Liver (tissue), 9 donors: ENCODE results near the gene RPTOR. TPM values are rescaled to one million over a fixed set of nuclear protein-coding genes. Genes with fewer than 3 reads are reported as not detected.

ENCODE experiments used
- DNase-seq: peaks from one replicate; pipeline ENCODE4 v3.0.0-alpha.2; 2017; ENCODE audit warnings: low spot score
- H3K27ac ChIP-seq, 2 donors: one replicate each; pipeline ENCODE4 v1.7.0; 2013; ENCODE audit warnings: inconsistent platforms in 2 of 2, low read length in 2 of 2, control low read depth in 1 of 2, low read depth in 1 of 2, mild to moderate bottlenecking in 1 of 2
- H3K27me3 ChIP-seq, 4 donors: one replicate each; pipeline versions ENCODE4 v1.6.1 to v1.7.0; 2013; ENCODE audit warnings: low read length in 3 of 4, inconsistent platforms in 1 of 4, mild to moderate bottlenecking in 1 of 4, moderate library complexity in 1 of 4; ENCODE audit not compliant: control insufficient read depth in 4 of 4, insufficient read depth in 4 of 4
- H3K36me3 ChIP-seq, 4 donors: one replicate each; pipeline versions ENCODE4 v1.6.1 to v1.7.0; 2013; ENCODE audit warnings: low read length in 3 of 4, mild to moderate bottlenecking in 3 of 4, low read depth in 1 of 4, moderate library complexity in 1 of 4; ENCODE audit not compliant: control insufficient read depth in 4 of 4, insufficient read depth in 3 of 4
- H3K4me1 ChIP-seq, 4 donors: one replicate each; pipeline versions ENCODE4 v1.6.1 to v1.7.0; 2013; ENCODE audit warnings: low read length in 3 of 4, mild to moderate bottlenecking in 3 of 4, moderate library complexity in 1 of 4; ENCODE audit not compliant: control insufficient read depth in 4 of 4, insufficient read depth in 4 of 4
- H3K4me3 ChIP-seq, 3 donors: one replicate each; pipeline versions ENCODE4 v1.6.1 to v1.7.0; 2013; ENCODE audit warnings: low read length in 3 of 3, control low read depth in 1 of 3, low read depth in 1 of 3, mild to moderate bottlenecking in 1 of 3
- H3K9ac ChIP-seq, 2 donors: one replicate each; pipeline ENCODE4 v1.7.0; 2013; ENCODE audit warnings: low read length in 2 of 2, mild to moderate bottlenecking in 2 of 2, moderate library complexity in 2 of 2, control low read depth in 1 of 2, low read depth in 1 of 2
- H3K9me3 ChIP-seq, 4 donors: one replicate each; pipeline versions ENCODE4 v1.6.1 to v1.7.0; 2013; ENCODE audit warnings: low read length in 3 of 4; ENCODE audit not compliant: control insufficient read depth in 4 of 4
- EGR1 ChIP-seq, 2 donors: IDR thresholded peaks; 2 replicates each; pipeline ENCODE4 v1.6.1; 2016 to 2018; ENCODE audit warnings: antibody characterized with exemption in 2 of 2, low read depth in 2 of 2
- FOXA1 ChIP-seq: IDR thresholded peaks from 2 replicates; pipeline ENCODE4 v1.6.1; 2016; ENCODE audit warnings: antibody characterized with exemption
- FOXA2 ChIP-seq: IDR thresholded peaks from 2 replicates; pipeline ENCODE4 v1.6.1; 2016; ENCODE audit warnings: antibody characterized with exemption
- GABPA ChIP-seq, 2 donors: IDR thresholded peaks in 1 of 2; conservative IDR thresholded peaks in 1 of 2; 2 replicates each; pipeline ENCODE4 v1.6.1; 2016; ENCODE audit warnings: antibody characterized with exemption in 2 of 2, mild to moderate bottlenecking in 1 of 2, moderate library complexity in 1 of 2
- JUND ChIP-seq, 2 donors: IDR thresholded peaks; 2 replicates each; pipeline ENCODE4 v1.6.1; 2016; ENCODE audit warnings: antibody characterized with exemption in 2 of 2
- NR2F2 ChIP-seq: IDR thresholded peaks from 2 replicates; pipeline ENCODE4 v1.6.1; 2016; ENCODE audit warnings: antibody characterized with exemption
- RAD21 ChIP-seq, 2 donors: IDR thresholded peaks; 2 replicates each; pipeline ENCODE4 v1.6.1; 2016; ENCODE audit warnings: antibody characterized with exemption in 2 of 2, mild to moderate bottlenecking in 2 of 2
- RXRA ChIP-seq, 2 donors: IDR thresholded peaks; 2 replicates each; pipeline ENCODE4 v1.6.1; 2017 to 2018; ENCODE audit warnings: antibody characterized with exemption in 2 of 2, mild to moderate bottlenecking in 1 of 2
- SP1 ChIP-seq: IDR thresholded peaks from 2 replicates; pipeline ENCODE4 v1.6.1; 2018; ENCODE audit warnings: antibody characterized with exemption, mild to moderate bottlenecking
- TAF1 ChIP-seq: conservative IDR thresholded peaks from 2 replicates; pipeline ENCODE4 v1.6.1; 2016; ENCODE audit warnings: antibody characterized with exemption, mild to moderate bottlenecking
- YY1 ChIP-seq: IDR thresholded peaks from 2 replicates; pipeline ENCODE4 v1.6.1; 2016; ENCODE audit warnings: antibody characterized with exemption, mild to moderate bottlenecking
- WGBS: extraction: QIAGEN DNeasy Blood & Tissue Kit; methylation state at CpG from one replicate; pipeline ENCODE4 v1.1.7; 2013; 5-methylcytosine and 5-hydroxymethylcytosine counted together
- polyA plus RNA-seq, 2 donors: library from polyadenylated mRNA; stranded (reverse) in 1 of 2; unstranded in 1 of 2; fragments of 200-250 nt in 1 of 2; fragments of >200 nt in 1 of 2; fragmentation: Nextera tagmentation in 1 of 2; extraction: Ambion mirVana in 1 of 2; gene quantifications; one replicate each; pipeline versions ENCODE4 v1.2.1 to v1.2.3, GENCODE V29; 2013 to 2015
- total RNA-seq, 2 donors: library from RNA; depleted of rRNA; stranded (reverse); fragments of >200 nt; gene quantifications; one replicate each; pipeline ENCODE4 v1.2.3, GENCODE V29; 2014
- TF ChIP-seq, protein P1 (sequence below): IDR thresholded peaks from 2 replicates; pipeline ENCODE4 v1.6.1; 2016; ENCODE audit warnings: antibody characterized with exemption
- TF ChIP-seq, protein P2 (sequence below): IDR thresholded peaks from 2 replicates; pipeline ENCODE4 v1.6.1; 2016; ENCODE audit warnings: antibody characterized with exemption, mild to moderate bottlenecking
- TF ChIP-seq, protein P3 (sequence below): IDR thresholded peaks from 2 replicates; pipeline ENCODE4 v1.6.1; 2016; ENCODE audit warnings: antibody characterized with exemption
- donor health status: healthy.
- donor health status: healthy.
- donor health status: healthy.
- donor health status: healthy.
- donor health status: healthy.

Gene RPTOR
- total and polyA plus RNA-seq, 4 donors = 4.8 to 25.4 (median 11.6) TPM

DNA sequence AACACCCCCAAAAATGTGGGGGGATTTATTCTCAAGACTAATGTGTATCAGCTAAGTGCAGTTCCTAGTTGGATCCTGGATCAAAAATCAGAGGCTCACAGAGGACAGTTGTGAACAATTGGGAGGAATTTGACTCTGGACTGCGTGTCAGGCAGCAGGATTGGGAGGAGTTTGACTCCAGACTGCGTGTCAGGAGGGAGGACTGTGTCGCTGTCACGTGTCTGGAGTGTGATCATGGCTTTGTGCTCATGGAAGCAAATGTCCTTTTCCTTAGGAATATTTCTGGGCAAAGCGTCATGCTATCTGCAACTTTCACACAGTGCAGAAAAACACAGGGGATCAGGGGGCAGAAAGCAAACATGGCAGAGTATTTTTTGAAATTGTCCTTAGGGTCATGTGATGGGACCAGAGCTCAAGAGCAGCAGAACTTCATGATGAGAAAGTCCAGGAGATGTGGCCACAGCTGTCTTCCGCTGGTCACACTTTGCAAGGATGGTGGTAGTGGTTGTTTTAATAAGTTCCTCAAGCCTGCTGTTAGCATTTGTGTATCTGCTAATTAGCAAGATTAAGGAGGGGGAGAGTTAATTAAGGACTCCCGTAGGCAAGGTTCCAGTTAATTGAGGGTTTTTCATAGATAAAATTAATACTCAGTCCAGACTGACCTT, 325.0 kb downstream of the RPTOR start (continued):
- TF ChIP-seq, protein P1, sequence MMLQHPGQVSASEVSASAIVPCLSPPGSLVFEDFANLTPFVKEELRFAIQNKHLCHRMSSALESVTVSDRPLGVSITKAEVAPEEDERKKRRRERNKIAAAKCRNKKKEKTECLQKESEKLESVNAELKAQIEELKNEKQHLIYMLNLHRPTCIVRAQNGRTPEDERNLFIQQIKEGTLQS = no peak
- TF ChIP-seq FOXA1 = no peak
- TF ChIP-seq FOXA2 = no peak
- TF ChIP-seq GABPA (IDR thresholded peaks at IDR 0.05 in 1 of 2, conservative IDR thresholded peaks at IDR 0.05 in 1 of 2) = no peak

DNA sequence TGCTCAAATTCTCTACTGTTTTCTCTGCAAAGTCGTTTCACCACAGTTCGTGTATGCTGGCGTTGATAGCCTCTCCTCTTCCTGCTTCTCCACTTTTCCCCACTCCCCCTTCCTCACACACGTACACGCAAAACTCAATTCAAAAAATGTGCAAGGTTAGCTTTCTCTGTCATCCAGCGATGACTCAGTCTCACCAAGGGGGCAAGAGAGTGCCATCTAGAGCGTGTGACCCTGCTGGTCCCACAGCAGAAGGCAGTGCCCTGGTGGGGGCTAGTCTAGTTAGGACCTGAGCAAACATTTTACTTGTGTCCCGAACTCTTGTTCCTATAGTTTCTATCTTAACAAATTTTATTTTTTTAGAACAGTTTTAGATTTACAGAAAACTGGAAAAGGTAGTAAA, 325.8 kb downstream of the RPTOR start:
- Histone ChIP-seq H3K9me3 (no peaks in the 10 kb centered on the region), H3K4me3 (no peak overlapping the region), H3K27me3 (no peaks in the 10 kb centered on the region), H3K36me3 (peaks cover 0 to 2% (median 0%) of the 10 kb centered on the region in 4 donors), H3K27ac (no peak overlapping the region), H3K4me1 (peaks cover 0 to 11% (median 5%) of the 10 kb centered on the region in 4 donors), H3K9ac (no peak overlapping the region)
- no peak for DNase-seq
- 77% methylated on average over 8 of the region's 8 CpGs for WGBS
- no peak for TF ChIP-seq TAF1
- TF ChIP-seq, protein P2, sequence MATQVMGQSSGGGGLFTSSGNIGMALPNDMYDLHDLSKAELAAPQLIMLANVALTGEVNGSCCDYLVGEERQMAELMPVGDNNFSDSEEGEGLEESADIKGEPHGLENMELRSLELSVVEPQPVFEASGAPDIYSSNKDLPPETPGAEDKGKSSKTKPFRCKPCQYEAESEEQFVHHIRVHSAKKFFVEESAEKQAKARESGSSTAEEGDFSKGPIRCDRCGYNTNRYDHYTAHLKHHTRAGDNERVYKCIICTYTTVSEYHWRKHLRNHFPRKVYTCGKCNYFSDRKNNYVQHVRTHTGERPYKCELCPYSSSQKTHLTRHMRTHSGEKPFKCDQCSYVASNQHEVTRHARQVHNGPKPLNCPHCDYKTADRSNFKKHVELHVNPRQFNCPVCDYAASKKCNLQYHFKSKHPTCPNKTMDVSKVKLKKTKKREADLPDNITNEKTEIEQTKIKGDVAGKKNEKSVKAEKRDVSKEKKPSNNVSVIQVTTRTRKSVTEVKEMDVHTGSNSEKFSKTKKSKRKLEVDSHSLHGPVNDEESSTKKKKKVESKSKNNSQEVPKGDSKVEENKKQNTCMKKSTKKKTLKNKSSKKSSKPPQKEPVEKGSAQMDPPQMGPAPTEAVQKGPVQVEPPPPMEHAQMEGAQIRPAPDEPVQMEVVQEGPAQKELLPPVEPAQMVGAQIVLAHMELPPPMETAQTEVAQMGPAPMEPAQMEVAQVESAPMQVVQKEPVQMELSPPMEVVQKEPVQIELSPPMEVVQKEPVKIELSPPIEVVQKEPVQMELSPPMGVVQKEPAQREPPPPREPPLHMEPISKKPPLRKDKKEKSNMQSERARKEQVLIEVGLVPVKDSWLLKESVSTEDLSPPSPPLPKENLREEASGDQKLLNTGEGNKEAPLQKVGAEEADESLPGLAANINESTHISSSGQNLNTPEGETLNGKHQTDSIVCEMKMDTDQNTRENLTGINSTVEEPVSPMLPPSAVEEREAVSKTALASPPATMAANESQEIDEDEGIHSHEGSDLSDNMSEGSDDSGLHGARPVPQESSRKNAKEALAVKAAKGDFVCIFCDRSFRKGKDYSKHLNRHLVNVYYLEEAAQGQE = no peak
- TF ChIP-seq FOXA1 = no peak
- no peak for TF ChIP-seq RAD21 (IDR thresholded peaks at IDR 0.05)
- no peak for TF ChIP-seq JUND (IDR thresholded peaks at IDR 0.05)
- TF ChIP-seq, protein P1 = no peak
- no peak for TF ChIP-seq SP1
- TF ChIP-seq, protein P3, sequence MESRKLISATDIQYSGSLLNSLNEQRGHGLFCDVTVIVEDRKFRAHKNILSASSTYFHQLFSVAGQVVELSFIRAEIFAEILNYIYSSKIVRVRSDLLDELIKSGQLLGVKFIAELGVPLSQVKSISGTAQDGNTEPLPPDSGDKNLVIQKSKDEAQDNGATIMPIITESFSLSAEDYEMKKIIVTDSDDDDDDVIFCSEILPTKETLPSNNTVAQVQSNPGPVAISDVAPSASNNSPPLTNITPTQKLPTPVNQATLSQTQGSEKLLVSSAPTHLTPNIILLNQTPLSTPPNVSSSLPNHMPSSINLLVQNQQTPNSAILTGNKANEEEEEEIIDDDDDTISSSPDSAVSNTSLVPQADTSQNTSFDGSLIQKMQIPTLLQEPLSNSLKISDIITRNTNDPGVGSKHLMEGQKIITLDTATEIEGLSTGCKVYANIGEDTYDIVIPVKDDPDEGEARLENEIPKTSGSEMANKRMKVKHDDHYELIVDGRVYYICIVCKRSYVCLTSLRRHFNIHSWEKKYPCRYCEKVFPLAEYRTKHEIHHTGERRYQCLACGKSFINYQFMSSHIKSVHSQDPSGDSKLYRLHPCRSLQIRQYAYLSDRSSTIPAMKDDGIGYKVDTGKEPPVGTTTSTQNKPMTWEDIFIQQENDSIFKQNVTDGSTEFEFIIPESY = no peak

DNA sequence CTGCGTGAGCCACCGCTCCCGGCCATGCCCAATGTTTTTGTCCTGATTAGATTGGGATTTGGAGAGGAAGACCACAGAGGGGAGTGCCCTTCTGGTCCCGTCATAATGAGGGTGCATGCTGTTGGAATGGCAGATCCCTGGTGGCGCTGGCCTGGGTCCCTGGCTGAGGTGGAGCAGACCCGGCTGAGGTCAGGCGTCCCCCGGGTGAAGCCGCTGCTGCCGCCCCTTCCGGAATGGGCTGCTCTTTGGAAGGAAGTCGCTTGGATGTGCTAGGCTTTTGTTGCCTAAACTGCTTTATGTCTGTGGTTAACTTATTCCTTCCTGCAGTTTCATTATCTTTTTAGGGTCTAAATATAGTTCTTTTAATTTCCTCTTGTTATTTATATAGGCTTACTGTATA, 326.7 kb downstream of the RPTOR start:
- no peak for DNase-seq
- no peak overlapping the region for H3K9ac ChIP-seq
- TF ChIP-seq NR2F2 = peak; percentile 14
- no peak for TF ChIP-seq RXRA (IDR thresholded peaks at IDR 0.05)
- TF ChIP-seq YY1 = no peak
- no peak for TF ChIP-seq FOXA1
- no peak for TF ChIP-seq EGR1 (IDR thresholded peaks at IDR 0.05; ENCODE audit: low read depth in 2 of 2)
- no peak overlapping the region for H3K27ac ChIP-seq
- H3K4me3 ChIP-seq = no peak overlapping the region
- H3K9me3 ChIP-seq = no peaks in the 10 kb centered on the region
- peaks cover 0 to 11% (median 5%) of the 10 kb centered on the region in 4 donors for H3K4me1 ChIP-seq
- no peaks in the 10 kb centered on the region for H3K27me3 ChIP-seq
- H3K36me3 ChIP-seq = peaks cover 0 to 2% (median 0%) of the 10 kb centered on the region in 4 donors
- 65% methylated on average over 12 of the region's 12 CpGs for WGBS
